NCI-H2029 treated with DMSO at 0.1 percent for 48 hours (cell line): ENCODE data around the gene RHBDF2.

Experiments
- DNase-seq: peaks from one replicate; lab custom pipeline; 2025; lab: John Stamatoyannopoulos, UW

The RHBDF2 gene

DNA sequence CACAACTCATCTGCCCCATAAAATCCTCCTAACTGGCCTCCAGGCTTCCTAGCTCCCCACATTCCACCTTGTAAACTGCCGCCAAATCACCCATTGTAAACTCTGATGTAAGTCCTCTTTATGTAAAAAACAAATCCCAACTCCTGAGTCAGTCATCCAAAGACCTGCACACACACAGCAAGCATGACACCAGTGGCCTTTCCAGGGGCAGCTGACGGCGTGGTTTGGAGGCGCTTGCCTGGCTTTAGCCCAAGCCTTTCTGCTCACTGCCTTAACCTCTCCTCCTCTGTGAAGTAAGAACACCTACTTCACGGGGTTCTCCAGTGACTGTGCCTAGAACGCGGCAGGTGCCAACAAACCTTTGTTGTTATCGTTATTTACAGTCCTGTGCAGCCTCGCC is 62.3 kb downstream of the RHBDF2 start:
- DNase-seq: no peak

- no peak for DNase-seq
Observed at GRCh38 chr17:76437467-76438402, 63.5 kb downstream of the RHBDF2 start.

DNA sequence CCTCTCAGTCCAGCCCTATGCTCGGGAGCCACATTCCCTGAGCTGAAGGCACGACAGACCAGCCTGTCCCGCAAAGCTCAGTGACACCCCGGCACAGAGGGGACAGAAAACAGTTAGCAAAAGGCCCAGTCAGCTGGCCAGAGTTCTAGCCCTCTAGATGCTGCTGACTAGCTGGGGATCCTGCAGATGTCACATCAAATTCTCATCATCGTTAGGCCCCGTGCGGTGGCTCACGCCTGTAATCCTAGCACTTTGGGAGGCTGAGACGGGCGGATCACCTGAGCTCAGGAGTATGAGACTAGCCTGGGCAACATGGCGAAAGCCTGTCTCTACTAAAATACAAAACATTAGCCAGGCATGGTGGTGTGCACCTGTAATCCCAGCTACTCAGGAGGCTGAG is 65.5 kb downstream of the RHBDF2 start:
- no peak for DNase-seq

DNA sequence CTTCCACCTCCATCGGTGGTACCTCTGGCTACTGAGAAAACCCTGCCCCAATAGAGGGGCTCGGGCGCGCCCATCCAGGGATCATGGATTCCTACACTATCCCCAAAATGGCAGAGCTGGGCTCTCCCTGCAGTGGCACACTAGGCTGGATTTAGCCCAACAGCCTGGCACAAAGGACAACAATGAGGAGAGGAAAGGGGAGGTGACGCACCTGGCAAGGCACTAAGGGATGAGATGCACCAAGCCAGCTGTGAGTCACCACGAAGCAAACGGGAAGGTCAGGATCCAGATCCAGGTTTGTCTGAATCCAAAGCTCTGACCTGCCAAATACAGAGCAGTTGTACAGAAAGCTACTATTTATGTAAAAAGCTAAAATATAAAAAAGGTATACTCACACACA is 66.4 kb downstream of the RHBDF2 start:
- DNase-seq: no peak

DNA sequence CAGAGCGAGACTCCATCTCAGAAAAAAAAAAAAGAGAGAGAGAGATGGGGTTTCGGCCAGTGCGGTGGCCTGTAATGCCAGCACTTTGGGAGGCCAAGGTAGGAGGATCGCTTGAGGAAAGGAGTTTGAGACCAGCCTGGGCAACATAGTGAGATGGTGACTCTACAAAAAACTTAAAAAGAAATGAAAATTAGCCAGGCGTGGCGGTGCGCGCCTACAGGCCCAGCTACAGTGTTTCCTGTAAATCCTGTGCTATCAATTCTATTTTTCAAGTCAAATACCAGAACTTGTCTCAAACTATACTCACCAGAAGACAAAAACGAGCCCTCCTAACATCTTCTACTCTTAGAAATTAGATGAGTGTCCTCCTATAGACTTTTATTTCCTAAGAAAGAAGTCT is 67.5 kb downstream of the RHBDF2 start:
- no peak for DNase-seq

GRCh38 chr17:76432712-76433336 is 68.4 kb downstream of the RHBDF2 start:
- no peak for DNase-seq

- DNase-seq: no peak
Observed at GRCh38 chr17:76432004-76432403, 69.2 kb downstream of the RHBDF2 start.

DNA sequence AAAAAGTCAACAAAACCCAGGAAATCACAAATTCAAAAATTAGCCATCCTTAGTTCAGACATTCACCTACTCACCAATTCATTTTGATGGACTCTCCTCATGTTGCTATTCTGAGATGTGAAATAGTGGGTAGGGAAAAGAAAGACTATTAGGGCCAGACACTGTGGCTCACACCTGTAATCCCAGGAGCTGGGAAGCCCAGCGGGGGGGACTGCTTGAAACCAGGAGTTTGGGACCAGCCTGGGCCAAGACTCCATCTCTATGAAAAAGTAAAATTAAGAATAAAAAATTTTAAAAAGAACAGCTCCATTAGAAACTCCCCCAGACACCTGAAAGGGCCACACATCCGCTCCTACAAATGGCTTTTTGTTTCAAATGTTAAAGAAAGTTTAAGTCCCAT is 69.7 kb downstream of the RHBDF2 start:
- DNase-seq: no peak

- DNase-seq: no peak
Observed at GRCh38 chr17:76428511-76428910, 72.7 kb downstream of the RHBDF2 start.

GRCh38 chr17:76427501-76428231 is 73.6 kb downstream of the RHBDF2 start:
- no peak for DNase-seq

- DNase-seq: no peak
Observed at GRCh38 chr17:76426853-76427252, 74.4 kb downstream of the RHBDF2 start.

DNA sequence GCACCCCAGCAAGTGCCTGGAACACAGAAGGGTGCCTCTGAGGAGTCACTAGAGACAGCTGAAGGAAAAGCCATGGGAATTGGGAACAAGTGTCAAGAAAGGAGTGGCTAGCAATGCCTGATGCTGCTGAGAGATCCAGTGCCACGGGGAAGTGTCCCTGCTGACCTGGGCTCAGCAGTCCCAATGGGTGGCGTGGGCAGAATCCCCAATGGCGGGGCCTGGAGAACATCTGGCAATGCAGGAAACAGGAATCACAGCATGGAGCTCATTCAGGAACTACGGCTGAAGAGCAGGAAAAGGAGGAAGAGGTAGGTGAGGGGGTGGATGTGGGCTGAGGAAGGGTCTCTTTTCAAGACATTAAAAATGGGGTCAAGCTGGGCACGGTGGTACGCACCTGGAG is 78.4 kb downstream of the RHBDF2 start:
- DNase-seq: no peak

DNA sequence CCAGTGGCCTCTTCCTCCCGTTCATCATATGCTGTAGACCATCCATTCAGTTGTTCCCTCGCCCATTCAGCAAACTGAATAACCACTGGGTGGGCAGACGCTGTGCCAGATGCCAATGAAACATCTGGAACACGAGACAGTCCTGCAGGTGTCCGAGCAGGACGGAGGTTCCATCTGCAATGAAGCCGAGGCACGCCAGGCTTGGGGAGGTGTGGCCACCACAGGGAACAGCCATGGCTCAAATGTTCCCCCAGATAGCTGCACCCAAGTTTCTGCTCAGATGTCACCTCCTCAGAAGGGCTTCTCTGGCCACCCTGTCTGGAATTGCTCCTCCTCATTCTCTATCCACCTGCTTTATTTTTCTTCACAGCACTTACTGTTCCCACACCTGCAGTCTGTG is 78.8 kb downstream of the RHBDF2 start:
- no peak for DNase-seq

DNA sequence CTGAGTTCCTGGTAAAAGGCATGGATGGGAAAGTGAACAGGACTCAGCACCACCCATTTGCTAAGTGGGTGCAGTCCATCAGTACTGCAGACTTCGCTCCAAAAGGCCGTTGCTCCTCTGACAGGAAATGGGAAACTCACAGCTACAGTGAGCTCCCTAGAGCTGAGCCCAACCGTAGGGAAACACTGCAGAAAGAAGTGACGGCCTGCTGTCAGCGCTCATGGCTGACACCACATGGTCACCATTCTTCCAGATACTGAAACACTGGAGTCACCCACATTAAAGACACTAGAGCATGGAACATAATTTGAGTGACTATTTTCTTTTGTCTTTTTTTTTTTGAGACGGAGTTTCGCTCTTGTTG is 80.2 kb downstream of the RHBDF2 start:
- no peak for DNase-seq
